Activated CD4-positive, alpha-beta memory T cell treated with anti-CD3 and anti-CD28 coated beads for 36 hours (primary cell): ENCODE results near the gene KDM4B. TPM values are rescaled to one million over a fixed set of nuclear protein-coding genes. Genes with fewer than 3 reads are reported as not detected.

ENCODE experiments used
- CTCF ChIA-PET: fragments of 350-600 bp; sonication (Branson Sonifier 250); formaldehyde crosslinking; loops from one replicate; lab custom pipeline; 2021; ENCODE audit warnings: antibody characterized with exemption, inconsistent platforms; lab: Charles Lee
- POLR2A ChIA-PET: fragments of 350-600 bp; sonication (Branson Sonifier 250); formaldehyde crosslinking; loops from one replicate; lab custom pipeline; 2021; ENCODE audit warnings: antibody characterized with exemption; lab: Charles Lee
- DNase-seq: peaks from one replicate; pipeline ENCODE4 v3.0.0-alpha.2; 2020
- H3K27ac Mint-ChIP-seq: one replicate; pipeline ENCODE4 v1.8.0; 2021; ENCODE audit warnings: mixed read lengths
- H3K27me3 Mint-ChIP-seq: one replicate; pipeline ENCODE4 v1.8.0; 2021; ENCODE audit warnings: mixed read lengths
- H3K36me3 Mint-ChIP-seq: one replicate; pipeline ENCODE4 v1.8.0; 2021; ENCODE audit warnings: mixed read lengths
- H3K4me1 Mint-ChIP-seq: one replicate; pipeline ENCODE4 v1.8.0; 2021; ENCODE audit warnings: low read depth, mixed read lengths
- H3K4me3 Mint-ChIP-seq: one replicate; pipeline ENCODE4 v1.8.0; 2021; ENCODE audit warnings: mild to moderate bottlenecking, mixed read lengths
- H3K9me3 Mint-ChIP-seq: one replicate; pipeline ENCODE4 v1.8.0; 2021; ENCODE audit warnings: mixed read lengths
- intact Hi-C: fragments of 100-400 bp; cut with micrococcal nuclease; formaldehyde crosslinking; loops from one replicate; pipeline ENCODE4 v1.15.1; 2023
- total RNA-seq, 2 experiments: library from RNA; stranded (reverse); gene quantifications; one replicate each; pipeline ENCODE4 v1.2.3, GENCODE V29; 2021

The KDM4B gene
- total RNA-seq, 2 experiments from 2014 or later = 19.2 to 20.6 TPM

DNA sequence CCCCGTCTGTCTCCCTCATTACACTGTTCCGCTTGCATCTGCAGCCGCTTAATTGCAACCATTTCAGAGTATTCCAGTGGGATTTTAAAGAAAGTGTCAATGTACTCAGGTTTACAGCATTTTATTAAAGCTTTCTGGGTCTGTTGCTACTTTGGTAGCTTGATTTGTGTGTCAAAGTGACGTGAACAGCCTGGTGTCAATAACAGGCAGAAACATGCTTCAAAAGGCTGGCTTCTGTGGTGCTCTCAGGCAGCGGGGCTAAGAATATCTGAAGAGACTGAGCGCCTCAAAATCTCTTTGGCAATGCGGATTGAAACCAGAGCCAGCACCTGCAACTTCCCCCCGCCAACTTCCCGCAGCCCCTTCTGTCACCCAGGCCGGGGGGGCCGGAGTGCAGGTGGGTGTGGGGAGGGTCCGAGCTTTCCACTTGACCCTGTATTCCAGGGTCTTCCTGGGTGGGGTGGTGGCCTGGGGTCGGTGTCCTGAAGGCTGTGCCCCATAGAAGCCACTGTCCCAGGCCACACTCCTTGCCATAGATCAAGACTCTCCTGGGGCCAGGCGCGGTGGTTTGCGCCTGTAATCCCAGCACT, 81.2 kb downstream of the KDM4B start:
- Mint-ChIP-seq H3K27ac (no peak overlapping the region), H3K4me1 (peaks cover 2% of the 10 kb centered on the region)
- intact Hi-C loops = no loop called here

DNA sequence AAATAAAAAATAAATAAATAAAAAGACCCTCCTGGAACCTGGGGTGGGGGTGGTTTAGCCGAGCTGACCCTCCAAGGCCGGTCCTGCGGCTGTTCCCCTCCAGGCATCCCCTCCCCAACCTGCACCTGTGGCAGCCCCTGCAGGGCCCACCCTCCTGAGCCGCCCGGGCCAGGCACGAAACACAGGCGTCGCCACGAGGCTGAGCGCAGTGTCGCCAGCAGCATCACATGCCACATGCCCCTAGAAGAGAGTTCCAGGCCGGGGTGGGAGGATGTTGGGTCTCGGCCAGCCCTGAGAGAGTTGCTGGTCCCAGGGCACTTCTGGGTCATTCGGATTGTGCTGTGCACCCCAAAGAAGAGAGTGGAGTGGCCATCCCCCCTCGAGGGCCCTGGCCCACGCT, 82.0 kb downstream of the KDM4B start:
- no peaks in the 10 kb centered on the region for H3K9me3 Mint-ChIP-seq
- peaks cover 2% of the 10 kb centered on the region for H3K4me1 Mint-ChIP-seq
- H3K36me3 Mint-ChIP-seq = no peaks in the 10 kb centered on the region
- H3K27ac Mint-ChIP-seq = no peak overlapping the region
- intact Hi-C loops = no loop called here
- H3K4me3 Mint-ChIP-seq = no peak overlapping the region
- ChIA-PET CTCF (no interaction called here), POLR2A (no interaction called here)
- DNase-seq = no peak
- H3K27me3 Mint-ChIP-seq = no peaks in the 10 kb centered on the region

More for the DNA sequence above, 81.2 kb downstream of the KDM4B start:
- Mint-ChIP-seq H3K9me3 (no peaks in the 10 kb centered on the region), H3K27me3 (no peaks in the 10 kb centered on the region), H3K36me3 (no peaks in the 10 kb centered on the region), H3K4me3 (no peak overlapping the region)
- ChIA-PET CTCF (interaction anchor here (0.6 to 2.7 kb wide), 5 partner anchors 12 to 206 kb away, joined by 3 to 10 read pairs (median 3); partner anchors contain the start of gene PLIN3), POLR2A (no interaction called here)
- no peak for DNase-seq

DNA sequence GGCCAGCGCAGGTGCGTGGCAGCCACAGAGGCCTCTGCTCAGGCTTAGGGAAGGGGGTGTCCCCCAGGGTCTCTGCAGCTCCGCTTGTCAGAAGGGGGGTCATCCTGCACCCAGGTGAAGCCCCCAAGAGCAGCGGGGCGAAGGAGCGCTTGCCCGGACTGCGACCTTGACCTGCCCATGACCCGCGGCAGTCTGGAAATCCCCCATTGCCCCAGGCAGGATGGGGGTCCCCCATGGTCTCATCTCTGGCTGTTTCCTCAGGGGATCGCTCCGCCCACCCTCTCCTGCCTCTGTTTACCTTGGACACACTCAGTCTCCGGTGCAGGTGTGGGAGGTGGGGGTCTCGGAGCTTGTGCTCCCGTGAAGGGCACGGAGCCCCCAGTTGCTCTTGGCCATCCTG, 82.7 kb downstream of the KDM4B start:
- Mint-ChIP-seq H3K27me3 (no peaks in the 10 kb centered on the region), H3K36me3 (peaks cover 2% of the 10 kb centered on the region), H3K27ac (no peak overlapping the region), H3K4me3 (no peak overlapping the region), H3K9me3 (no peaks in the 10 kb centered on the region), H3K4me1 (peaks cover 2% of the 10 kb centered on the region)
- intact Hi-C loops = no loop called here
- DNase-seq = no peak
- ChIA-PET POLR2A (no interaction called here), CTCF (no interaction called here)

DNA sequence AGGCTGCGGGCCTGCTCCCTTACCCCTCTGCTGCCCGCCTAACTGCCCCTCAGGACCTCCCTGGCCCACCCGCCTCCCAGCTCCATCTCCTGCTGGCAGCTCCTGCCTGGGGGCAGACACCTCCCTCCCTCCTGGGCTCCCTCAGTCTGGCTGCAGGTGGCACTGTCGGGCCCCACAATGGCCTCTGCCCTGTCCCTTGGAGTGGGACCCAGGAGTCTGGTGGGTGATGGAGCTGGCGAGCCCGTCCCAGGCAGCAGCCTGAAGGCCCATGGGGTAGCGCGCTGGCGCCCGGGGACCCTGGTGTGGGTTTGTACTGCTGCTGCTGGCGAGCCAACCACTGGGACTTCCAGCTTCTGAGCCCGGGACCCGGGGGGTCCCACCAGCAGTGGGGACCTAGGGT, 83.6 kb downstream of the KDM4B start:
- POLR2A ChIA-PET = no interaction called here
- H3K9me3 Mint-ChIP-seq = no peaks in the 10 kb centered on the region

DNA sequence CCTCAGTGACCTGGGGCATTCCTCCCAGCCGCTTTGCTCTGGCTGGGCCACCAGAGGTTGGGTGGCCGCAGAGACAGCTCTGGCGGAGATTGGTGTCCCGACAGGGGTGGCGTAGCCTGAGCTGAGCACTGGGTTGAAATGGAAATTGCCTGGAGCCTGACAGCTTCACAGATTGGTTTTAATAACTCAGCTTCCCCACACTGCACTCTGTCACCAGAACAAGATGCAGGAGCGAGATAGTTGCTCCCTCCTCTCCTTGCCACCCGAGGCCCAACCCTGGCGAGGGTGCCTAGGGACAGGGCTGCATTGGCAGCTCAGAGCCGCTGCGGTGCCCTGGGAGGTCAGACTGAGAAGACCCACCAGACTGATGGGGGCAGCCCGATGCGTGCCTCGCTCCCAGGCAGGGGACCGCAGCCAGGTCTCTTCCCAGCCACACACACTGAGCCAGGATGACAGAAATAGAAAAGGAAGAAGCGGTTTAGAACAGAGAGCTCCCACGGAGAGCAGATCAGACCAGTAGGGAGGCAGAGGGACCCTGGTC, 84.1 kb downstream of the KDM4B start:
- no peak for DNase-seq
- ChIA-PET POLR2A (no interaction called here), CTCF (no interaction called here)
- Mint-ChIP-seq H3K27ac (no peak overlapping the region), H3K4me1 (peaks cover 2% of the 10 kb centered on the region), H3K4me3 (no peak overlapping the region), H3K36me3 (peaks cover 2% of the 10 kb centered on the region), H3K27me3 (no peaks in the 10 kb centered on the region), H3K9me3 (no peaks in the 10 kb centered on the region)
- intact Hi-C loops = no loop called here

More for the DNA sequence above, 83.6 kb downstream of the KDM4B start:
- intact Hi-C loops = no loop called here
- Mint-ChIP-seq H3K4me1 (peaks cover 2% of the 10 kb centered on the region), H3K36me3 (peaks cover 2% of the 10 kb centered on the region), H3K27ac (no peak overlapping the region), H3K4me3 (no peak overlapping the region), H3K27me3 (no peaks in the 10 kb centered on the region)
- CTCF ChIA-PET = no interaction called here
- DNase-seq = no peak

DNA sequence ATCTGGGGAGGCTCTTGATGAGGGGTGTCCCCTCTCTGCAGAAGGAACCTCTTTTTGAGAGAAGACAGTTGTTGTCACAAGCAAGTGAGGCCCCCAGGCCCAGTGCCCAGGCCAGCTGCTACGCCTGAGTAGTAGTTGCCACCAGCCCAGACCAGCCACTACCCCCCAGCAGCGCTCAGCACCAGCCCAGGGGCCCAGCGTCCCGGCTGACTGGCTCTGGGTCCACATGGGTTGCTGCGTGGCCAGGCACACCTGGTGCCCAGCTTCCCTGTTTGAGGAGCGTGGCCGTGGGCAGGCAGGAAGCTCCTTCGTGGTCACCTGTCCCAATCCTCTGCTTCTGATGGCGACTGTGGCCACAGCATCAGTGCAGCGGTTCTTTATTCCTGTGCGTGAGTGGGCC, 84.7 kb downstream of the KDM4B start:
- peaks cover 2% of the 10 kb centered on the region for H3K36me3 Mint-ChIP-seq
- no peak overlapping the region for H3K4me3 Mint-ChIP-seq
- no peaks in the 10 kb centered on the region for H3K9me3 Mint-ChIP-seq
- CTCF ChIA-PET = no interaction called here
- intact Hi-C loops = no loop called here
- DNase-seq = no peak
- no peaks in the 10 kb centered on the region for H3K4me1 Mint-ChIP-seq
- no peaks in the 10 kb centered on the region for H3K27me3 Mint-ChIP-seq
- POLR2A ChIA-PET = no interaction called here
- no peak overlapping the region for H3K27ac Mint-ChIP-seq

DNA sequence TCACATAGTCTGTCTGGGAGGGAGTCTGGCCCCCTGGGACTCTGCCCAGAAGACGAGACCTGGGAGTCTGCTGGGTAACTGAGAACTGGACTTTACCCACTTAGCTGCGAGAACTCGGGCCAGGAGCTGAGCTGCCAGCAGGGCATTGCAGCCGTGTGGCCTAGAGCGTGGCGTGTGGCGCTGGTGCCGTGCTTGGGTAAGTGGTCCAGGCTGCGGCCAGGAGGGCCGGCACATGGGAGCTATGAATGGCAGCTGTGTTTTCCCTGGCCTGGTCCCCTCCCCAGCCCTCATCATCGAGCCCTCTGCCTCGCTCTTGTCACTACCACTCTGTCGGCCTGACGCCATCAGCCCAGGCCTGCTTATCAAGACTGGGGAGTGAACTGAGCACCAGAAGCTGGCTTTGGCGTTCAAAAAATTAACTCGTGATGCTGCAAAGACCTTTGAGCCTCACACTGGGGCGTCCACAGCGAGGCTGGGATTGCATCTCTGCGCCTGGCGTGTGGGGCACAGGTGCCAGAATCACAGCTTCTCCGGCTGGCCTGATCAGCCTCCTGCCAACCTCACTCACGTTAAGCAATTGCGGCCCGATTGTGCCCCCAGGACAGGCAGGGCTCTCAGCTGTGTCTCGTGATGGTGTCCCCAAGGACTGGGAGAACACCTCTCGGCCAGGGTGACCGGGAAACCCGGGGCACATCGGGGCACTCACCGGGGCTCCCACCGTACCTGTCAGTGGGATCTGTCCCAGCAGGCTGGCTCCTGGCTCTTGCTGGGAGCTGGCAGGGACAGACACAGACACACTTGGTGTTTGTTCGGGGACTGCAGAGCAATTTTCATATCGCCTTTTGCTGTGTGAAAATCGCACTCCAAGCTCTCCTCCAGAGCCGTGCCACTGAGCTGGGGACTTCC, 85.9 kb downstream of the KDM4B start:
- ChIA-PET CTCF (no interaction called here), POLR2A (no interaction called here)
- Mint-ChIP-seq H3K27ac (no peak overlapping the region), H3K27me3 (no peaks in the 10 kb centered on the region), H3K9me3 (no peaks in the 10 kb centered on the region), H3K4me1 (no peaks in the 10 kb centered on the region), H3K4me3 (no peak overlapping the region), H3K36me3 (peaks cover 2% of the 10 kb centered on the region)
- intact Hi-C loops = no loop called here
- DNase-seq = no peak

DNA sequence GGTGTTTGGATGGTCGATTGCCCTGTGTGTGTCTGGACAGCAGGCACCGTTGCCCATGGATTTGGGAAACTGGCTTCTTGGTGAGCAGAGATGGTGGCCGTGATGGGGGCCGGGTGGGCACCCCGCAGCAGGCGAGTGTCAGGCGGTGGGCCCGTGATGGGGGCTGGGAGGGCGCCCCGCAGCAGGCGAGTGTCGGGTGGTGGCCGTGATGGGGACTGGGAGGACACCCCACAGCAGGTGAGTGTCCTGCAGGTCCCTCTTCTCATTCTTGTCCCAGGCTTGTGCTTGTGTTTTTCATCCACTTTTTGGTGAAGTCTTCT, 86.5 kb downstream of the KDM4B start:
- Mint-ChIP-seq H3K27ac (no peak overlapping the region), H3K9me3 (no peaks in the 10 kb centered on the region), H3K27me3 (no peaks in the 10 kb centered on the region), H3K36me3 (peaks cover 2% of the 10 kb centered on the region), H3K4me3 (no peak overlapping the region), H3K4me1 (no peaks in the 10 kb centered on the region)
- POLR2A ChIA-PET = no interaction called here
- intact Hi-C loops = no loop called here
- no peak for DNase-seq
- CTCF ChIA-PET = no interaction called here

DNA sequence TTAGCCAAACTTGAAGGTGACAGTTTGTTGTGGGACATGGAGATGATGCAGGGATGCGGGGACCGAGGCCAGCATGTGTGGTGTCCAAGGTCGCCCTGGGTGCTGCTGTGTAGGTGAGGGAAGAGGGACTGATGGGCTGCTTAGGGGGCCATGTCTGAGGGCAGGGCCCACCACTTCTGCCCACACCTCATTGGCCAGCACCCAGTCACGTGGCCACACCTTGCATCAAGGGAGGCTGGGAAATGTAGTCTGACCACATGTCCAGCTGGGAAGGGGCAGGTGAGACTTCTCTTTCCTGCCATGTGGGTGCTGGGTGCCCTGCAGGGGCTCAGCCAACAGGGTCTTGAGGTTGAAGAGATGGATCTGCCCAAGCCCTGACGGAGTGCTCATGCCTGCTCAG, 88.9 kb downstream of the KDM4B start:
- Mint-ChIP-seq H3K27me3 (no peaks in the 10 kb centered on the region), H3K4me1 (no peaks in the 10 kb centered on the region), H3K4me3 (no peak overlapping the region), H3K27ac (no peak overlapping the region), H3K36me3 (peaks cover 18% of the 10 kb centered on the region), H3K9me3 (peaks cover 15% of the 10 kb centered on the region)
- POLR2A ChIA-PET = no interaction called here
- CTCF ChIA-PET = no interaction called here
- intact Hi-C loops = no loop called here
- DNase-seq = no peak

DNA sequence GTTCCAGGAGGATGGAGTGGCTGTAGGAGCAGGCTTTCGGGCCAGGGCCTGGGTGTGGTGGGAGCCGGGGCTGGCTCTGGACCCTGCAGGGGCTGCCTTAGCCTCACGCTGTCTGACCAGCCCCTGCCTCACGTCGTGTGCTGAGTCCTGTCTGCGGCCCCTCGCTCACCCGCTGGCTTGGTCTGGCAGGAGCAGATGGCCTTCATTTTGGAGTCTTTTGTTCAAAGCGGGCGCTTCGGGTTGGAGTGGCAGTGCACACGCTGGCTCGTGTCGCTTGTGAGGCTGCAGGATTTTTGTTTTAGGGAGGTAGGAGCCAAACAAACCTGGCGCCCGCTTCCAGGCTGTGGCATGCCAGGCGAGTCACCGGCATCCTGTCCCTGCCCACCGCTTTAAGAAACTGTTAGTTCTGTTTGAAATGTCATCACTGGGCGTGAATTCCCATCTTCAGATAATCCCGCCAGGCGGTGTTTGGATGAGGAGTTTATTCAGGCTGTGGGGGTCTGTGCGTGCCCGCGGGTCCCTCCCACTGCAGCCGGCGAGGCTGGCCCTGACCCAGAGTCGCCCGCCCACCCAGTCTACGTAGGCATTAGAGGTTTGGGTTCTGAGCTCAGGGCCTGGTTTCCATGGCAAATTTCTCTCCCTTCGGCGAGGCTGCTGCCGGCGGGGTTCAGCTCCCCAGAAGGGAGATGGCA, 89.8 kb downstream of the KDM4B start:
- intact Hi-C loops = no loop called here
- H3K36me3 Mint-ChIP-seq = peaks cover 22% of the 10 kb centered on the region
- H3K27ac Mint-ChIP-seq = no peak overlapping the region
- H3K9me3 Mint-ChIP-seq = peaks cover 18% of the 10 kb centered on the region
- no peak overlapping the region for H3K4me3 Mint-ChIP-seq
- ChIA-PET POLR2A (no interaction called here), CTCF (no interaction called here)
- no peak for DNase-seq
- H3K27me3 Mint-ChIP-seq = no peaks in the 10 kb centered on the region
- no peaks in the 10 kb centered on the region for H3K4me1 Mint-ChIP-seq

DNA sequence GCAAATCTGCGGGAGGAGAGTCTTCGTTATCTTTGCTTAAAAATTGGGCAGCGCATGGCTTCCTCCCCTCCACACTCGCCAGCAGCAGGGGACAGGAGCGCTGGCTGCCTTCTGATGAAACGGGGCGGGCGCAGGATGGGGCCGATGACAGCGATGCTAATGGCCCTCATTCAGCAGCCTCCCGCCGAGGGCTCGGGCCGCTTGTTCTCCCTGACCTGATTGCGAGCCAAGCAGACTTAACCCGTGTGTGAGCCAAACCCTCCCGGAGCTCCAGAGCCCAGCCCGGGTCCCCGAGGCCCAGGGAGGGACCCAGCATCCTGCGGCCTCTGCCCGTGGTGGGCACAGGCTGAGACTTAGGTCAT, 90.3 kb downstream of the KDM4B start:
- no peak overlapping the region for H3K27ac Mint-ChIP-seq
- no peaks in the 10 kb centered on the region for H3K27me3 Mint-ChIP-seq
- intact Hi-C loops = no loop called here
- no peak overlapping the region for H3K4me3 Mint-ChIP-seq
- no peak for DNase-seq
- POLR2A ChIA-PET = no interaction called here
- H3K4me1 Mint-ChIP-seq = no peaks in the 10 kb centered on the region
- CTCF ChIA-PET = interaction anchor here (1.0 kb wide), 1 partner anchor 28 kb away, joined by 5 read pairs; no protein-coding TSS in a partner anchor
- H3K36me3 Mint-ChIP-seq = peaks cover 22% of the 10 kb centered on the region
- peaks cover 18% of the 10 kb centered on the region for H3K9me3 Mint-ChIP-seq

DNA sequence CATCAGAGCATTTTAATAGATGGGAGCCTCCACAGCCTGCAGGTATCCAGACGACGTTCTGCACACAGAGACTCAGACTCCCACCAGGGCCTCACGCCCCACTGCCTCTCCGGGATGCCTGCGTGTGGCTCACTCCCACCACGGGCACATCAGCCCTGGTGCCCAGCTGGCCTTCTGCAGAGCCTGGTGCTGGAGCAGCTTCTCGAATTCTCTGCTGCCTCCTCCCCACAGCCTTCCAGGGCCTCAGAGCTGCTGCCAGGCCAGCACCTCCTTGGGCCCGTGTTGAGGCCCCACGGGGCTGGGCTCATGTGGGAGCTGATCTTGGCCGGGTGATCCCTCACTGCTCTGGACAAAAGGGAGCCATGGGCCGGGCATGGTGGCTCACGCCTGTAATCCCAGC, 90.9 kb downstream of the KDM4B start:
- CTCF ChIA-PET = interaction anchor here (1.0 kb wide), 1 partner anchor 29 kb away, joined by 5 read pairs; no protein-coding TSS in a partner anchor
- H3K27ac Mint-ChIP-seq = no peak overlapping the region
- POLR2A ChIA-PET = no interaction called here

More for the DNA sequence above, 90.9 kb downstream of the KDM4B start:
- H3K36me3 Mint-ChIP-seq = peaks cover 22% of the 10 kb centered on the region
- H3K27me3 Mint-ChIP-seq = no peaks in the 10 kb centered on the region
- H3K9me3 Mint-ChIP-seq = peaks cover 18% of the 10 kb centered on the region
- H3K4me3 Mint-ChIP-seq = no peak overlapping the region
- intact Hi-C loops = no loop called here
- no peaks in the 10 kb centered on the region for H3K4me1 Mint-ChIP-seq
- DNase-seq = no peak
